K562 (cell line): ENCODE data around the gene SPTBN5. TPM values are rescaled to one million over a fixed set of nuclear protein-coding genes. Genes with fewer than 3 reads are reported as not detected.

Experiments
- ATAC-seq: fragments of 200-7000 bp; cut with Tn5 transposase; 3 replicates; pipeline ENCODE4 v1.9.1; 2020; ENCODE audit warnings: moderate library complexity
- BruUV-seq: library from RNA; stranded (reverse); fragments of 400-500 nt; replicated peaks from 2 replicates; lab custom pipeline; 2021; lab: Mats Ljungman, UMichigan
- CTCF ChIA-PET: fragments of 300-600 bp; formaldehyde crosslinking; extraction: SDS; loops from one replicate; lab custom pipeline; 2021; ENCODE audit warnings: low intra/inter-chr PET ratio; lab: Yijun Ruan, JAX
- POLR2A ChIA-PET: fragments of 300-600, 350-650 bp; sonication (Branson Sonifier 250); formaldehyde crosslinking; extraction: SDS; loops from one replicate; lab custom pipeline; 2021; ENCODE audit warnings: antibody characterized with exemption, inconsistent platforms; lab: Yijun Ruan, JAX
- DNase-seq, 4 experiments: peaks; one replicate each; pipeline versions ENCODE4 v3.0.0 to v3.0.0-alpha.2; 2011 to 2018; ENCODE audit warnings: low spot score in 3 of 4, mixed read lengths in 3 of 4; ENCODE audit errors: extremely low read depth in 1 of 4
- FAIRE-seq: peaks from 2 replicates; lab custom pipeline; 2011; peaks lifted over from hg19 to GRCh38; lab: Jason Lieb, UNC
- H2AFZ ChIP-seq: 2 replicates; pipeline ENCODE4 v1.6.0; 2011; ENCODE audit warnings: low read depth, low read length, control low read depth, inconsistent platforms
- H3K27ac ChIP-seq: fragments of 200-600 bp; 3 replicates; pipeline ENCODE4 v1.8.0; 2011; ENCODE audit warnings: low read depth, mild to moderate bottlenecking, control low read depth, inconsistent platforms, low read length, moderate library complexity, mixed read lengths; ENCODE audit errors: extremely low read depth
- H3K27me3 ChIP-seq, 2 experiments: fragments of 300-600 bp in 1 of 2; 2 replicates in 1 of 2; 3 replicates in 1 of 2; pipeline versions ENCODE4 v1.6.0 to v1.8.0; 2011; ENCODE audit warnings: inconsistent platforms in 2 of 2, low read length in 2 of 2, mild to moderate bottlenecking in 1 of 2, mixed read lengths in 1 of 2, moderate library complexity in 1 of 2; ENCODE audit not compliant: control insufficient read depth in 2 of 2, insufficient read depth in 2 of 2
- H3K36me3 ChIP-seq: fragments of 300-600 bp; 3 replicates; pipeline ENCODE4 v1.8.0; 2011; ENCODE audit warnings: mild to moderate bottlenecking, low read length, inconsistent platforms; ENCODE audit not compliant: control insufficient read depth, insufficient read depth
- H3K4me1 ChIP-seq, 2 experiments: fragments of 200-600 bp in 1 of 2; replicated peaks in 1 of 2; 2 replicates in 1 of 2; 3 replicates in 1 of 2; pipeline versions ENCODE4 v1.5.1 to v1.8.0; 2011; ENCODE audit warnings: inconsistent platforms in 2 of 2, low read length in 2 of 2, mild to moderate bottlenecking in 1 of 2, mixed read lengths in 1 of 2, moderate library complexity in 1 of 2; ENCODE audit not compliant: control insufficient read depth in 2 of 2, insufficient read depth in 2 of 2
- H3K4me2 ChIP-seq: 2 replicates; pipeline ENCODE4 v1.6.1; 2011; ENCODE audit warnings: low read length, control low read depth, inconsistent platforms, mixed read lengths; ENCODE audit not compliant: insufficient read depth
- H3K4me3 ChIP-seq: fragments of 200-600 bp; sonication (generic), shearing (Covaris generic); 2 replicates; pipeline ENCODE4 v1.5.1; 2016; ENCODE audit warnings: control low read depth, inconsistent platforms
- H3K79me2 ChIP-seq: fragments of 200-600 bp; 3 replicates; pipeline ENCODE4 v1.8.0; 2011; ENCODE audit warnings: low read length, inconsistent platforms; ENCODE audit not compliant: control insufficient read depth, insufficient read depth
- H3K9ac ChIP-seq, 2 experiments: 2 replicates each; pipeline versions ENCODE4 v1.6.0 to v1.6.1; 2011; ENCODE audit warnings: low read depth in 2 of 2, low read length in 2 of 2, control low read depth in 1 of 2, inconsistent platforms in 1 of 2, mild to moderate bottlenecking in 1 of 2, mixed read lengths in 1 of 2; ENCODE audit not compliant: insufficient read depth in 1 of 2
- H3K9me1 ChIP-seq: one replicate; pipeline ENCODE4 v1.6.0; 2011; ENCODE audit warnings: inconsistent platforms, mild to moderate bottlenecking, low read length, moderate library complexity; ENCODE audit not compliant: control insufficient read depth, insufficient read depth
- H3K9me3 ChIP-seq: replicated peaks from 2 replicates; pipeline ENCODE4 v1.5.1; 2011; ENCODE audit warnings: low read depth, low read length, inconsistent platforms; ENCODE audit not compliant: control insufficient read depth, insufficient read depth
- H4K20me1 ChIP-seq: replicated peaks from 2 replicates; pipeline ENCODE4 v1.6.1; 2011; ENCODE audit warnings: low read length, inconsistent platforms, mixed read lengths; ENCODE audit not compliant: control insufficient read depth, insufficient read depth
- ATF3 ChIP-seq, 2 experiments: fragments of 450-650 bp in 1 of 2; sonication (generic) in 1 of 2; formaldehyde crosslinking in 1 of 2; IDR thresholded peaks in 1 of 2; conservative IDR thresholded peaks in 1 of 2; 2 replicates each; pipeline versions ENCODE4 v1.6.1 to v1.8.1; 2016 to 2023; ENCODE audit warnings: mild to moderate bottlenecking in 2 of 2, moderate library complexity in 2 of 2, inconsistent platforms in 1 of 2, missing genetic modification reagents in 1 of 2
- CEBPB ChIP-seq: fragments of 450-650 bp; IDR thresholded peaks from 2 replicates; pipeline ENCODE4 v1.6.1; 2016; ENCODE audit warnings: missing genetic modification characterization, missing compliant biosample characterization
- GATAD2A ChIP-seq: fragments of 450-650 bp; IDR thresholded peaks from 2 replicates; pipeline ENCODE4 v1.6.1; 2017
- KDM4B ChIP-seq, 2 experiments: fragments of 450-650 bp in 1 of 2; sonication (generic) in 1 of 2; IDR thresholded peaks; 2 replicates each; pipeline ENCODE4 v1.6.1; 2016 to 2017; ENCODE audit warnings: borderline replicate concordance in 2 of 2, antibody characterized with exemption in 1 of 2, low read depth in 1 of 2, mild to moderate bottlenecking in 1 of 2
- MTA1 ChIP-seq: fragments of 450-650 bp; IDR thresholded peaks from 2 replicates; pipeline ENCODE4 v1.6.1; 2017; ENCODE audit warnings: borderline replicate concordance
- POLR2H ChIP-seq: IDR thresholded peaks from 2 replicates; pipeline ENCODE4 v1.6.1; 2016; ENCODE audit warnings: missing genetic modification characterization, low read depth, mild to moderate bottlenecking, control low read depth, missing compliant biosample characterization, moderate library complexity
- SMAD3 ChIP-seq: fragments of 450-650 bp; formaldehyde crosslinking; conservative IDR thresholded peaks from 2 replicates; pipeline ENCODE4 v1.4.0; 2020; ENCODE audit warnings: mild to moderate bottlenecking
- SNAPC5 ChIP-seq: fragments of 250-450 bp; sonication (Bioruptor Pico); IDR thresholded peaks from 2 replicates; pipeline ENCODE4 v1.8.0; 2021; ENCODE audit warnings: moderate library complexity, mild to moderate bottlenecking, inconsistent platforms
- UBTF ChIP-seq, 2 experiments: IDR thresholded peaks; 2 replicates each; pipeline ENCODE4 v1.6.1; 2012; ENCODE audit warnings: improper control_type of control experiment in 2 of 2, low read depth in 2 of 2, low read length in 2 of 2, borderline replicate concordance in 1 of 2
- ZNF175 ChIP-seq: fragments of 200-800 bp; sonication (Bioruptor generic); IDR thresholded peaks from 2 replicates; pipeline ENCODE4 v1.6.1; 2016; ENCODE audit warnings: low read depth, mild to moderate bottlenecking, missing genetic modification characterization, missing compliant biosample characterization
- ZNF280B ChIP-seq: fragments of 250-450 bp; sonication (Bioruptor Pico); IDR thresholded peaks from 2 replicates; pipeline ENCODE4 v1.5.1; 2021; ENCODE audit warnings: mild to moderate bottlenecking
- ZNF445 ChIP-seq: fragments of 250-450 bp; sonication (Bioruptor Pico); IDR thresholded peaks from 2 replicates; pipeline ENCODE4 v1.4.0; 2020; ENCODE audit warnings: low read depth, mild to moderate bottlenecking, moderate library complexity
- ZNF76 ChIP-seq: fragments of 250-450 bp; sonication (Bioruptor Pico); IDR thresholded peaks from 2 replicates; pipeline ENCODE4 v1.4.0; 2020; ENCODE audit warnings: mild to moderate bottlenecking, moderate library complexity, borderline replicate concordance
- WGBS: fragments of 100-300 bp; shearing (Covaris generic); methylation state at CpG from one replicate; pipeline ENCODE4 v1.1.6; 2016; ENCODE audit warnings: low coverage, mixed read lengths; ENCODE audit not compliant: insufficient coverage; ENCODE audit errors: missing lambda C conversion rate; 5-methylcytosine and 5-hydroxymethylcytosine counted together
- in situ Hi-C: fragments of 300-500 bp; cut with MboI; formaldehyde crosslinking; loops from 4 replicates; pipeline ENCODE4 v1.15.0; 2018; ENCODE audit warnings: inconsistent platforms, mixed read lengths
- intact Hi-C: fragments of 100-400 bp; cut with micrococcal nuclease; formaldehyde crosslinking; loops from 2 replicates; pipeline ENCODE4 v1.14.2; 2022
- polyA plus RNA-seq, 8 experiments: library from polyadenylated mRNA; depleted of rRNA in 4 of 8; stranded (reverse) in 5 of 8; unstranded in 3 of 8; fragments of >200 nt; fragmentation: Nextera tagmentation in 2 of 8; fragmentation: Illumina TruSeq in 1 of 8; extraction: Ambion mirVana in 2 of 8; extraction: Trizol in 1 of 8; gene quantifications; 2 replicates each; pipeline versions ENCODE4 v1.2.1 to v1.2.3, GENCODE V29; 2011 to 2014; ENCODE audit warnings: inconsistent platforms in 1 of 8, missing spikeins in 1 of 8
- total RNA-seq, 7 experiments: library from RNA; depleted of rRNA in 6 of 7; stranded (reverse); fragments of >200 nt in 6 of 7; fragmentation: Illumina TruSeq in 2 of 7; extraction: Trizol in 2 of 7; gene quantifications; 2 replicates each; pipeline versions ENCODE4 v1.2.1 to v1.2.3, GENCODE V29; 2011 to 2021; ENCODE audit warnings: low replicate concordance in 1 of 7

Gene SPTBN5
- total and polyA plus RNA-seq, 9 of the 15 experiments (the other 6 are each of a cell fraction or from before 2014, with no cell fraction given) = 0.02 TPM; not detected in 8

- no peak for TF ChIP-seq UBTF (IDR thresholded peaks at IDR 0.05; ENCODE audit: borderline replicate concordance in 1 of 2, low read depth in 2 of 2, low read length in 2 of 2)
- TF ChIP-seq SMAD3 (CRISPR knock-in tag) = no peak
- TF ChIP-seq MTA1 = no peak
- no peak for TF ChIP-seq ZNF175
- TF ChIP-seq POLR2H (tag) = no peak
- TF ChIP-seq GATAD2A = no peak
- no peak for TF ChIP-seq KDM4B (IDR thresholded peaks at IDR 0.05; ENCODE audit: borderline replicate concordance in 2 of 2, low read depth in 1 of 2)
- TF ChIP-seq SNAPC5 = no peak
Measured at GRCh38 chr15:41832875-41833274, 61.0 kb downstream of the SPTBN5 start (continued).

- no peak overlapping the region for H3K27ac ChIP-seq
- BruUV-seq = no TSS peak
- no peak for FAIRE-seq
- no peaks in the 10 kb centered on the region for H3K27me3 ChIP-seq
- ChIA-PET POLR2A (interaction anchor here (0.5 to 1.8 kb wide), 6 partner anchors 11 to 240 kb away, joined by 3 to 10 read pairs (median 4); no protein-coding TSS in a partner anchor), CTCF (no interaction called here)
- no peak overlapping the region for H3K9ac ChIP-seq
- no peak for ATAC-seq
- peaks cover 9% of the 10 kb centered on the region; the same call in 2 of the 3 replicates for H3K79me2 ChIP-seq
- in situ Hi-C loops = no loop called here
- DNase-seq = no peak
- peaks cover 11% of the 10 kb centered on the region; the same call in 1 of the 2 replicates for H4K20me1 ChIP-seq
- H3K4me2 ChIP-seq = no peak overlapping the region
- H3K9me3 ChIP-seq = no peaks in the 10 kb centered on the region
- TF ChIP-seq ZNF76 (CRISPR knock-in tag) (no peak), ZNF445 (CRISPR knock-in tag) (no peak), ZNF280B (CRISPR knock-in tag) (no peak), CEBPB (peak; percentile 78), ATF3 (IDR thresholded peaks at IDR 0.05) (peak; percentile 38; the same call in 1 of the 2 replicates), ATF3 (CRISPR knock-in tag; conservative IDR thresholded peaks at IDR 0.05) (no peak)
- H3K4me3 ChIP-seq = no peak overlapping the region
- intact Hi-C loops = no loop called here
- peaks cover 6 to 22% of the 10 kb centered on the region in 2 experiments; a peak in 2 of 5 replicates for H3K4me1 ChIP-seq
- no peak overlapping the region for H2AFZ ChIP-seq
- 71% methylated on average over 9 of the region's 10 CpGs for WGBS
- H3K9me1 ChIP-seq = no peaks in the 10 kb centered on the region
- H3K36me3 ChIP-seq = peaks cover 10% of the 10 kb centered on the region; the same call in 1 of the 3 replicates
Measured at GRCh38 chr15:41832208-41832607, 61.6 kb downstream of the SPTBN5 start.
